GM12878 (cell line): ENCODE data around the gene UBE2D3. TPM values are rescaled to one million over a fixed set of nuclear protein-coding genes. Genes with fewer than 3 reads are reported as not detected.

Experiments used
- ATAC-seq: fragments of 200-7000 bp; cut with Tn5 transposase; 3 replicates; pipeline ENCODE4 v1.9.1; 2020; ENCODE audit warnings: mild to moderate bottlenecking, moderate library complexity
- BruUV-seq: library from RNA; stranded (reverse); fragments of 400-500 nt; replicated peaks from 2 replicates; lab custom pipeline; 2021; lab: Mats Ljungman, UMichigan
- CTCF ChIA-PET: fragments of 300-600 bp; sonication (Branson Sonifier 250); formaldehyde crosslinking; extraction: SDS; loops from one replicate; lab custom pipeline; 2021; ENCODE audit warnings: inconsistent platforms; lab: Yijun Ruan, JAX
- POLR2A ChIA-PET: fragments of 350-600 bp; formaldehyde crosslinking; extraction: SDS; loops from one replicate; lab custom pipeline; 2021; ENCODE audit warnings: inconsistent platforms; lab: Charles Lee
- RAD21 ChIA-PET: fragments of 300-600 bp; sonication (Branson Sonifier 250); formaldehyde crosslinking; loops from one replicate; lab custom pipeline; 2023; ENCODE audit warnings: antibody characterized with exemption; ENCODE audit not compliant: unreplicated experiment; lab: Charles Lee
- SMC1A ChIA-PET: fragments of 300-600 bp; sonication (Branson Sonifier 250); formaldehyde crosslinking; loops from one replicate; lab custom pipeline; 2023; ENCODE audit not compliant: unreplicated experiment, uncharacterized antibody; lab: Charles Lee
- DNase-seq: peaks from one replicate; pipeline ENCODE4 v3.0.0-alpha.2; 2011; ENCODE audit warnings: low read depth, low spot score
- FAIRE-seq: peaks from 3 replicates; lab custom pipeline; 2011; peaks lifted over from hg19 to GRCh38; lab: Jason Lieb, UNC
- H2AFZ ChIP-seq: 2 replicates; pipeline ENCODE4 v1.6.0; 2011; ENCODE audit warnings: low read depth, low read length, control low read depth; ENCODE audit not compliant: control insufficient read depth
- H3K27ac ChIP-seq: 2 replicates; pipeline ENCODE4 v1.5.1; 2011; ENCODE audit warnings: control low read depth; ENCODE audit not compliant: control insufficient read depth, insufficient read depth
- H3K27me3 ChIP-seq, 2 experiments: replicated peaks in 1 of 2; 2 replicates each; pipeline versions ENCODE4 v1.6.0 to v1.6.1; 2011; ENCODE audit warnings: low read length in 1 of 2; ENCODE audit not compliant: control insufficient read depth in 2 of 2, insufficient read depth in 2 of 2
- H3K36me3 ChIP-seq, 2 experiments: 2 replicates each; pipeline ENCODE4 v1.5.1; 2011; ENCODE audit warnings: low read length in 1 of 2; ENCODE audit not compliant: control insufficient read depth in 2 of 2, insufficient read depth in 2 of 2
- H3K4me1 ChIP-seq: 2 replicates; pipeline ENCODE4 v1.6.1; 2011; ENCODE audit warnings: mild to moderate bottlenecking, low read length, moderate library complexity, mixed read lengths; ENCODE audit not compliant: control insufficient read depth, insufficient read depth
- H3K4me2 ChIP-seq: 2 replicates; pipeline ENCODE4 v1.6.0; 2011; ENCODE audit warnings: control low read depth; ENCODE audit not compliant: control insufficient read depth, insufficient read depth
- H3K4me3 ChIP-seq: fragments of 200-600 bp; sonication (generic); 2 replicates; pipeline ENCODE4 v1.5.1; 2016
- H3K79me2 ChIP-seq: 2 replicates; pipeline ENCODE4 v1.6.0; 2011; ENCODE audit warnings: low read length; ENCODE audit not compliant: control insufficient read depth, insufficient read depth
- H3K9ac ChIP-seq: 2 replicates; pipeline ENCODE4 v1.8.0; 2011; ENCODE audit warnings: low read length, control low read depth, mixed read lengths; ENCODE audit not compliant: control insufficient read depth, insufficient read depth
- H3K9me3 ChIP-seq: replicated peaks from 3 replicates; pipeline ENCODE4 v1.5.1; 2011; ENCODE audit warnings: mild to moderate bottlenecking, low read length; ENCODE audit not compliant: control insufficient read depth, insufficient read depth
- H4K20me1 ChIP-seq: 2 replicates; pipeline ENCODE4 v1.6.0; 2011; ENCODE audit not compliant: control insufficient read depth, insufficient read depth
- FOXK2 ChIP-seq: fragments of 450-650 bp; IDR thresholded peaks from 2 replicates; pipeline ENCODE4 v1.6.1; 2017; ENCODE audit warnings: mild to moderate bottlenecking, moderate library complexity
- IRF4 ChIP-seq: IDR thresholded peaks from 2 replicates; pipeline ENCODE4 v1.6.1; 2011; ENCODE audit warnings: low read depth, low read length
- SMC3 ChIP-seq: IDR thresholded peaks from 2 replicates; pipeline ENCODE4 v1.6.1; 2011; ENCODE audit warnings: low read length, improper control_type of control experiment, borderline replicate concordance
- ZBTB40 ChIP-seq: fragments of 450-650 bp; IDR thresholded peaks from 2 replicates; pipeline ENCODE4 v1.6.1; 2016; ENCODE audit warnings: mild to moderate bottlenecking, moderate library complexity, borderline replicate concordance
- ZNF217 ChIP-seq: fragments of 450-650 bp; IDR thresholded peaks from 2 replicates; pipeline ENCODE4 v1.6.1; 2017; ENCODE audit warnings: antibody characterized with exemption, mild to moderate bottlenecking
- WGBS: methylation state at CpG from one replicate; pipeline ENCODE4 v1.1.6; 2016; ENCODE audit warnings: low lambda C conversion rate; ENCODE audit not compliant: insufficient replicate concordance, insufficient coverage; ENCODE audit errors: missing lambda C conversion rate; 5-methylcytosine and 5-hydroxymethylcytosine counted together
- in situ Hi-C: fragments of 300-500 bp; cut with MboI; formaldehyde crosslinking; loops from 9 replicates; pipeline ENCODE4 v1.14.3; 2018; ENCODE audit warnings: mixed read lengths
- intact Hi-C: fragments of 100-400 bp; cut with micrococcal nuclease; formaldehyde crosslinking; loops from one replicate; pipeline ENCODE4 v1.14.2; 2022; ENCODE audit not compliant: unreplicated experiment
- polyA plus RNA-seq, 11 experiments: library from polyadenylated mRNA; depleted of rRNA in 4 of 11; unstranded in 6 of 11; stranded (reverse) in 5 of 11; fragments of >200 nt; fragmentation: Nextera tagmentation in 4 of 11; fragmentation: Illumina TruSeq in 1 of 11; extraction: Ambion mirVana in 4 of 11; extraction: Trizol in 1 of 11; gene quantifications; 1 replicate in 1 of 11; 2 replicates in 10 of 11; pipeline versions ENCODE4 v1.2.1 to v1.2.3, GENCODE V29; 2011 to 2016; ENCODE audit warnings: inconsistent platforms in 2 of 11, missing spikeins in 2 of 11, low read depth in 1 of 11
- total RNA-seq, 4 experiments: library from RNA; depleted of rRNA in 3 of 4; stranded (reverse); fragments of >200 nt in 3 of 4; fragmentation: Illumina TruSeq in 1 of 4; extraction: Trizol in 1 of 4; gene quantifications; 2 replicates each; pipeline versions ENCODE4 v1.2.1 to v1.2.3, GENCODE V29; 2013 to 2021
- TF ChIP-seq, protein P1 (sequence below): fragments of 450-650 bp; IDR thresholded peaks from 2 replicates; pipeline ENCODE4 v1.6.1; 2017; ENCODE audit warnings: borderline replicate concordance
- TF ChIP-seq, protein P2 (sequence below): fragments of 450-650 bp; conservative IDR thresholded peaks from 2 replicates; pipeline ENCODE4 v1.6.1; 2017; ENCODE audit warnings: mild to moderate bottlenecking, moderate library complexity

The UBE2D3 gene
- total and polyA plus RNA-seq, 10 of the 15 experiments (the other 5 are each of a cell fraction or from before 2014, with no cell fraction given), result 162 to 572 (median 395) TPM

DNA sequence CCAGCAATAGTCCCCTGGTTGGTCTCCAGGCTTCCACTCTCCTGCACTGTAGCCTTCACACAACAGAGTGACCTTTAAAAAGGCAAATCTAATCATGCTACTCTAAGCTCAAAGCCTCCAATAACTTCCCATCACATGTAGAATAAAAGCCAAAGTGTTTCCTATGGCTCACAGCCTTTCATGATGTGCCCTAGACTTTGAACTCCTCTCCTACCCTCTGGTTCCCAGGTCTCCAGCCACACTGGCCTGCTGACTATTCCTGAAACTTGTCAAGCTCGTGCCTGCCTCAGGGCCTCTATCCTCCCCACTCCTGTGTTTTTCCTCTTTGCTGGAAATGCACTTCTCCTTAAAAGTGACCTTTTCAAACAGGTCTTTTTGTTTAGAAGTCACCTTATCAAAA lies 69.7 kb downstream of the UBE2D3 start:
- 0 out of 2 replicates have a peak overlapping the region, but pooled peaks have one; percentile 14 for H3K27ac ChIP-seq
- TF ChIP-seq ZNF217 (no peak), FOXK2 (no peak), SMC3 (no peak)
- TF ChIP-seq, protein P1, sequence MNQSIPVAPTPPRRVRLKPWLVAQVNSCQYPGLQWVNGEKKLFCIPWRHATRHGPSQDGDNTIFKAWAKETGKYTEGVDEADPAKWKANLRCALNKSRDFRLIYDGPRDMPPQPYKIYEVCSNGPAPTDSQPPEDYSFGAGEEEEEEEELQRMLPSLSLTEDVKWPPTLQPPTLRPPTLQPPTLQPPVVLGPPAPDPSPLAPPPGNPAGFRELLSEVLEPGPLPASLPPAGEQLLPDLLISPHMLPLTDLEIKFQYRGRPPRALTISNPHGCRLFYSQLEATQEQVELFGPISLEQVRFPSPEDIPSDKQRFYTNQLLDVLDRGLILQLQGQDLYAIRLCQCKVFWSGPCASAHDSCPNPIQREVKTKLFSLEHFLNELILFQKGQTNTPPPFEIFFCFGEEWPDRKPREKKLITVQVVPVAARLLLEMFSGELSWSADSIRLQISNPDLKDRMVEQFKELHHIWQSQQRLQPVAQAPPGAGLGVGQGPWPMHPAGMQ, result no peak
- FAIRE-seq (no peak), ATAC-seq (no peak), DNase-seq (no peak)
- no TSS peak for BruUV-seq
- peaks cover 1% of the 10 kb centered on the region; the same call in 1 of the 3 replicates for H3K9me3 ChIP-seq
- no peak overlapping the region for H2AFZ ChIP-seq
- POLR2A ChIA-PET, result interaction anchor here (1.0 to 2.6 kb wide), 2 partner anchors 9 to 13 kb away, joined by 4 to 9 read pairs; no protein-coding TSS in a partner anchor
- 0% methylated on average over 1 of the region's 1 CpG for WGBS
- peaks cover 50% of the 10 kb centered on the region for H3K79me2 ChIP-seq
- peak overlapping the region; percentile 63 for H3K4me2 ChIP-seq
- in situ Hi-C loops (no loop called here), intact Hi-C loops (no loop called here)
- H3K4me3 ChIP-seq, result peak overlapping the region; percentile 42; the same call in 1 of the 2 replicates
- H3K9ac ChIP-seq, result no peak overlapping the region
- SMC1A ChIA-PET, result interaction anchor here (0.6 to 2.6 kb wide), 8 partner anchors 10 to 368 kb away, joined by 3 to 9 read pairs (median 4); no protein-coding TSS in a partner anchor
- RAD21 ChIA-PET, result interaction anchor here (0.6 to 1.4 kb wide), 2 partner anchors 9 to 10 kb away, joined by 3 to 5 read pairs; no protein-coding TSS in a partner anchor
- no peaks in the 10 kb centered on the region for H4K20me1 ChIP-seq
- H3K4me1 ChIP-seq, result no peaks in the 10 kb centered on the region; the same call in 1 of the 2 replicates
- CTCF ChIA-PET, result no interaction called here
- H3K36me3 ChIP-seq, result no peaks in the 10 kb centered on the region
- H3K27me3 ChIP-seq, result no peaks in the 10 kb centered on the region

GRCh38 chr4:102754044-102754443 lies 73.3 kb downstream of the UBE2D3 start:
- Histone ChIP-seq H3K4me2 (no peak overlapping the region), H2AFZ (no peak overlapping the region), H3K4me3 (no peak overlapping the region), H3K79me2 (peaks cover 35% of the 10 kb centered on the region), H3K9me3 (peaks cover 1% of the 10 kb centered on the region; the same call in 1 of the 3 replicates), H3K27ac (no peak overlapping the region), H3K4me1 (no peaks in the 10 kb centered on the region; the same call in 1 of the 2 replicates), H4K20me1 (no peaks in the 10 kb centered on the region), H3K36me3 (peaks cover 0 to 2% of the 10 kb centered on the region in 2 experiments; a peak in 1 of 4 replicates), H3K9ac (no peak overlapping the region), H3K27me3 (no peaks in the 10 kb centered on the region)
- no TSS peak for BruUV-seq
- ChIA-PET RAD21 (no interaction called here), SMC1A (interaction anchor here (1.2 to 1.7 kb wide), 3 partner anchors 56 to 74 kb away, joined by 3 to 7 read pairs (median 4); partner anchors contain the start of gene UBE2D3), POLR2A (no interaction called here), CTCF (interaction anchor here (0.9 to 3.0 kb wide), 3 partner anchors 10 to 133 kb away, joined by 4 to 9 read pairs (median 4); no protein-coding TSS in a partner anchor)
- in situ Hi-C loops (no loop called here), intact Hi-C loops (no loop called here)
- ATAC-seq (no peak), FAIRE-seq (no peak), DNase-seq (no peak)
- WGBS, result 95% methylated on average over 2 of the region's 2 CpGs
- no peak for TF ChIP-seq ZBTB40
- no peak for TF ChIP-seq IRF4
- TF ChIP-seq, protein P2, sequence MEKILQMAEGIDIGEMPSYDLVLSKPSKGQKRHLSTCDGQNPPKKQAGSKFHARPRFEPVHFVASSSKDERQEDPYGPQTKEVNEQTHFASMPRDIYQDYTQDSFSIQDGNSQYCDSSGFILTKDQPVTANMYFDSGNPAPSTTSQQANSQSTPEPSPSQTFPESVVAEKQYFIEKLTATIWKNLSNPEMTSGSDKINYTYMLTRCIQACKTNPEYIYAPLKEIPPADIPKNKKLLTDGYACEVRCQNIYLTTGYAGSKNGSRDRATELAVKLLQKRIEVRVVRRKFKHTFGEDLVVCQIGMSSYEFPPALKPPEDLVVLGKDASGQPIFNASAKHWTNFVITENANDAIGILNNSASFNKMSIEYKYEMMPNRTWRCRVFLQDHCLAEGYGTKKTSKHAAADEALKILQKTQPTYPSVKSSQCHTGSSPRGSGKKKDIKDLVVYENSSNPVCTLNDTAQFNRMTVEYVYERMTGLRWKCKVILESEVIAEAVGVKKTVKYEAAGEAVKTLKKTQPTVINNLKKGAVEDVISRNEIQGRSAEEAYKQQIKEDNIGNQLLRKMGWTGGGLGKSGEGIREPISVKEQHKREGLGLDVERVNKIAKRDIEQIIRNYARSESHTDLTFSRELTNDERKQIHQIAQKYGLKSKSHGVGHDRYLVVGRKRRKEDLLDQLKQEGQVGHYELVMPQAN, result no peak
